Measurements from ENCODE around the gene TAMM41. TPM values are rescaled to one million over a fixed set of nuclear protein-coding genes. Genes with fewer than 3 reads are reported as not detected.
"Not testable (repeated sequence)": the region's sequence is repeated elsewhere in the genome, so short reads cannot be mapped to it uniquely, and the experiment has no call there.

TAMM41 gene
- total RNA-seq, 1 experiment from 2014 or later = 25.3 TPM

GRCh38 chr3:11862145-11862544, 15.5 kb upstream of the TAMM41 start:
- H3K36me3 ChIP-seq (ENCODE audit: insufficient read depth, low read length, poor library complexity, severe bottlenecking); H3K27me3 ChIP-seq (replicated peaks; ENCODE audit: insufficient read depth, low read depth, low read length, poor library complexity); BruUV-seq (replicated peaks); H3K4me3 ChIP-seq (ENCODE audit: low read depth, low read length, poor library complexity, severe bottlenecking); CTCF ChIA-PET; H3K27ac ChIP-seq (ENCODE audit: low read depth, low read length, poor library complexity, severe bottlenecking); H3K9me3 ChIP-seq (ENCODE audit: low read depth, low read length, poor library complexity, severe bottlenecking); DNase-seq (ENCODE audit: low spot score); intact Hi-C loops (cut with micrococcal nuclease; ENCODE audit: unreplicated experiment); H3K4me1 ChIP-seq (ENCODE audit: insufficient read depth, low read length, poor library complexity, severe bottlenecking): not testable (repeated sequence)
- POLR2A ChIA-PET (ENCODE audit: low non-redundant PET) = interaction anchor here (0.7 kb wide), 1 partner anchor 685 kb away, joined by 4 read pairs; no protein-coding TSS in a partner anchor

GRCh38 chr3:11860213-11860612, 13.5 kb upstream of the TAMM41 start:
- H3K4me3 ChIP-seq (ENCODE audit: low read depth, low read length, poor library complexity, severe bottlenecking); DNase-seq (ENCODE audit: low spot score); POLR2A ChIA-PET (ENCODE audit: low non-redundant PET); BruUV-seq (replicated peaks); CTCF ChIA-PET; intact Hi-C loops (cut with micrococcal nuclease; ENCODE audit: unreplicated experiment); H3K36me3 ChIP-seq (ENCODE audit: insufficient read depth, low read length, poor library complexity, severe bottlenecking); H3K4me1 ChIP-seq (ENCODE audit: insufficient read depth, low read length, poor library complexity, severe bottlenecking); H3K27ac ChIP-seq (ENCODE audit: low read depth, low read length, poor library complexity, severe bottlenecking); H3K9me3 ChIP-seq (ENCODE audit: low read depth, low read length, poor library complexity, severe bottlenecking): not testable (repeated sequence)
- peaks cover 12% of the 10 kb centered on the region for H3K27me3 ChIP-seq (replicated peaks; ENCODE audit: insufficient read depth, low read depth, low read length, poor library complexity)

- Histone ChIP-seq H3K4me1 (ENCODE audit: insufficient read depth, low read length, poor library complexity, severe bottlenecking) (no peaks in the 10 kb centered on the region), H3K36me3 (ENCODE audit: insufficient read depth, low read length, poor library complexity, severe bottlenecking) (no peaks in the 10 kb centered on the region), H3K27ac (ENCODE audit: low read depth, low read length, poor library complexity, severe bottlenecking) (no peak overlapping the region), H3K9me3 (ENCODE audit: low read depth, low read length, poor library complexity, severe bottlenecking) (no peaks in the 10 kb centered on the region), H3K27me3 (replicated peaks; ENCODE audit: insufficient read depth, low read depth, low read length, poor library complexity) (peaks cover 15% of the 10 kb centered on the region), H3K4me3 (ENCODE audit: low read depth, low read length, poor library complexity, severe bottlenecking) (no peak overlapping the region)
- intact Hi-C loops (cut with micrococcal nuclease; ENCODE audit: unreplicated experiment) = no loop called here
- TF ChIP-seq CTCF (conservative IDR thresholded peaks at IDR 0.05; ENCODE audit: low read depth, low read length) (no peak), EZH2 (IDR thresholded peaks at IDR 0.05; ENCODE audit: borderline replicate concordance, low read depth, low read length, poor library complexity, severe bottlenecking) (no peak)
- ChIA-PET POLR2A (ENCODE audit: low non-redundant PET) (no interaction called here), CTCF (no interaction called here)
- no TSS peak for BruUV-seq (replicated peaks)
- no peak for DNase-seq (ENCODE audit: low spot score)
Measured at GRCh38 chr3:11853450-11853849, 6.8 kb upstream of the TAMM41 start.

GRCh38 chr3:11850003-11850402, 3.3 kb upstream of the TAMM41 start:
- H3K4me3 ChIP-seq (ENCODE audit: low read depth, low read length, poor library complexity, severe bottlenecking) = no peak overlapping the region
- H3K9me3 ChIP-seq (ENCODE audit: low read depth, low read length, poor library complexity, severe bottlenecking) = no peaks in the 10 kb centered on the region
- H3K4me1 ChIP-seq (ENCODE audit: insufficient read depth, low read length, poor library complexity, severe bottlenecking) = no peaks in the 10 kb centered on the region
- DNase-seq (ENCODE audit: low spot score) = peak; percentile 17
- TF ChIP-seq CTCF (conservative IDR thresholded peaks at IDR 0.05; ENCODE audit: low read depth, low read length) (peak; percentile 19; the same call in 1 of the 2 replicates), EZH2 (IDR thresholded peaks at IDR 0.05; ENCODE audit: borderline replicate concordance, low read depth, low read length, poor library complexity, severe bottlenecking) (no peak)
- no peaks in the 10 kb centered on the region for H3K36me3 ChIP-seq (ENCODE audit: insufficient read depth, low read length, poor library complexity, severe bottlenecking)
- H3K27ac ChIP-seq (ENCODE audit: low read depth, low read length, poor library complexity, severe bottlenecking) = no peak overlapping the region
- no TSS peak for BruUV-seq (replicated peaks)
- peaks cover 8% of the 10 kb centered on the region for H3K27me3 ChIP-seq (replicated peaks; ENCODE audit: insufficient read depth, low read depth, low read length, poor library complexity)
- CTCF ChIA-PET = no interaction called here
- POLR2A ChIA-PET (ENCODE audit: low non-redundant PET) = no interaction called here
- intact Hi-C loops (cut with micrococcal nuclease; ENCODE audit: unreplicated experiment) = no loop called here

All from A673 (cell line).